Inflammatory macrophage (primary cell): ENCODE results near the gene CATSPER1.
"Not testable (repeated sequence)": the region's sequence is repeated elsewhere in the genome, so short reads cannot be mapped to it uniquely, and the experiment has no call there.

Experiments used
- DNase-seq, 2 donors: peaks; one replicate each; pipeline ENCODE4 v3.0.0-alpha.2; 2020 to 2022

CATSPER1 gene

DNA sequence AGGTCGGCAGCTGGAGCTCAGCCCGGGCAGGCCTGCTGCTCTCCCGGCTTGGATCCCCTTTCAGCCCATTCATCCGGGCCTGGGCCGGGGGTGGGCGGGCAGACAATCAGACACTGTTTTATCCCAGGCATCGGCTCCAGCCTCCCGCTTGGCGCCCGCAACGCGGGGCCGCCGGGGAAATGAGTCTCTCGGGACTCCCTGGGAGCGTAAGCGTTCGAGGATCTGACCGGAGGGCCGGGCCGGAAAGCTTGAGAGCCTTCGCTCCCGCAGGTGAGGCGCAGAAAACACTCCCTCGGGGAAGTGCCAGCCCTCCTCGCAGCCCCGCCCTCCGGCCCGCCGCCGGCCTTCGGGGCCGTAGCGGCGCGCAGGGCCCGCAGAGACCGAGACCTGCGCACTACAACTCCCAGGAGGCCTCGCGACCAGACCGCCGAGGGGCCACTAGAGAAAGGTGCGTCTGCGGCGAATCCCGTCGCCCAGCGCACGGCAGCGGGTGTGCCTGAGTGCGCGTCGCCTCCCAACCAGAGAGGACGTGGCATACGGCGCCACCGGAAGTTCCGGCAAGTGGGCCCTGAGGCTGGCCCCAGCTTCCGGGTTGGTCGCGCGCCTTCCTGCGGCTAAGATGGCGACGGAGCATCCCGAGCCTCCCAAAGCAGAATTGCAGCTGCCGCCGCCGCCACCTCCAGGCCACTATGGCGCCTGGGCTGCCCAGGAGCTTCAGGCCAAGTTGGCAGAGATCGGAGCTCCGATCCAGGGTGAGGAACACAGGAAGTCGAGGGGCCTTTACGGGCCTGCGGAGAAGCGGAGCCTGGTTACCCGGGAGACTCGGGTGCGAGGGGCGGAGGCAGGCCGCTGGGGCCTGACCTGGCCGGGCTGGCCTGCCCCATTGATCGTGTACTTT lies 25.7 kb upstream of the CATSPER1 start, which contains the start of gene SF3B2:
TSS of gene SF3B2 (plus strand) at position 599 of the 898 bp plus-strand sequence. CDS start at position 620, 21 bp downstream.
- DNase-seq = peak; percentile 97 to 99

DNA sequence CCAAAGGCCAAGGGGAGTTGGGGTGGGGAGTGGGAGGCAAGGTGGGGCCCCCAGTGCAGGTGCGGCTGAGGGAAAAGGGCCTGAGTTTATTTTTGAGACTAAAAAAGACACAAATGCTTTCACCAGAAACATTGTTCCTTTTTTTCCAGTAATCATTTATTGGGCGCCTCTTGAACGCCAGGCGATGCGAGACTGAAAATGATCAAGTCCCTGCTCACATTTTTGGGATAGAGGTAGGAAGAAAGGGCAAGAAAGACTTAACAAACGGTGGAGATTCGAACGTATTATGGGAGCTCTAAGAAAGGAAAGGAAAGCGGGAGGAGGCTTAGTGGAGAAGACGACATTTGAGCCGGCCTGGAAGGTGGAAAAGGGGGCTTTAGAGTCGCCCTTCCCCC lies 25.1 kb upstream of the CATSPER1 start:
- DNase-seq = no peak

DNA sequence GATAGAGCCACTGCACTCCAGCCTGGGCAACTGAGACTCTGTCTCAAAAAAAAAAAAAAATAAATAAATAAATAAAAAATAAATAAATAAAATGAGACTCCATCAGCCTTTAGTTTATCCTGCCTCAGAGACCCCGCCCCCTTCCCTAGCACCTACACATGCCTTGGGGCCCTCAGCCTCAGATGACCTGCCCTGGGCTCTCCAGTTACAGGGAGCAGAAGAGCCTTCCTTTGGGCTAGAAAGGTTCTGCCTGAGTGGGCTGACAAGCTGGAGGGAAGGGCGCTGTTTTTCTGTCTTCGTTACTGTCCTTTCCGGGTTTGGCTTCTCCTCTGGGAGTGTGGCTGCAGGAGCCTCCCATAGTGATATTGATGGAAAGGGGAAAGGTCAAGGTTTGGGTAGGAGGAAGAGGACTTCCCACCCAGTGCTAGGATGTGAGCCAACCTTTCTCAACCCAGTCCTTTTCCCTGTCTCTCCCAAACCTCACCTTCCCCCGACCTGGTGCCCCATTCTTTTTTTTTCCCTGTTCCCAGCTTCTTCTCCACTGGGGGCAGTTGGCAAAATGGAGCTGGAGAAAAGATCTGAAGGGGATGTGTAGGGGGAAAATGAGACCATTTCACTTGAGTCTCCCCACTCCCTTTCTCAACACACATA lies 24.4 kb upstream of the CATSPER1 start:
- DNase-seq = no peak

DNA sequence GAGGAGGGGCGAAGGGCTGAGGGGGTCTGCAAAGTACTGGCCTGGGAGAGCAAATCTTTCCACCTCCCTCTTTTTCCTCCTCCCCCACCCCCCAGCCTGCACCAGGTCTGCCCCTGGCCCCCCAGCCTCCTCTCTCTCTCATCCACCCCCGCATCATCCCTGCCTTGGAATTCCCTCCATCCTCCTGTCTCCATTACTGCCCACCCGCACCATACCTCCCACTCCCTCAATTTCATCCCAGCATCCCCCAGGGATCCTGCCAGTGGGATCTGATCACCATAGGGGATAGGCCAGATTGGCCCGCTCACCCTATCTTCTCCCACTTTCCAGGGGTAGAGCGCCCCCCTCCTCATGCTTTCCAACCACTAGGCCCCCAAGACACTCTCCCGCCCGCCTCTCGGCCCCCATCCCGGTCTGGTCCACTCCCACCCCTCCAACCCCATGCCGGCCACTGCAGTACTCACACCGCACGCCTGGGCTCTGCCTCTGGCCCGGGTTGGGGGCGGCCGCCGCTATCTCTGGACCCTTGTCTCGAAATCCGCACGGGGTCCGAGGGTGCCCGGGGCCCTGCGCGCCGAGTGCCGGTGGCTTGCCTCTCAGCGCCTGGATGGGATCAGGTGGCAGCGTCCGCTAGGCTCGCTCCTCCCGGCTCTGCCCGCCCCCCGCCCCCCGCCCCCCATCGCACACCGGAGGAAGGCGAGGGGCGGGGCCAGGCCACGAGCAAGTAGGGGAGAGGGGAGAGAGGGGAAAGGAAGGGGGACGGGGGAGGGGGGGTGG lies 22.5 kb upstream of the CATSPER1 start, which contains the start of gene GAL3ST3:
TSS of gene GAL3ST3 (minus strand) at position 615 of the 777 bp plus-strand sequence. CDS start 3,746 bp downstream, outside the sequence.
- DNase-seq = no peak

DNA sequence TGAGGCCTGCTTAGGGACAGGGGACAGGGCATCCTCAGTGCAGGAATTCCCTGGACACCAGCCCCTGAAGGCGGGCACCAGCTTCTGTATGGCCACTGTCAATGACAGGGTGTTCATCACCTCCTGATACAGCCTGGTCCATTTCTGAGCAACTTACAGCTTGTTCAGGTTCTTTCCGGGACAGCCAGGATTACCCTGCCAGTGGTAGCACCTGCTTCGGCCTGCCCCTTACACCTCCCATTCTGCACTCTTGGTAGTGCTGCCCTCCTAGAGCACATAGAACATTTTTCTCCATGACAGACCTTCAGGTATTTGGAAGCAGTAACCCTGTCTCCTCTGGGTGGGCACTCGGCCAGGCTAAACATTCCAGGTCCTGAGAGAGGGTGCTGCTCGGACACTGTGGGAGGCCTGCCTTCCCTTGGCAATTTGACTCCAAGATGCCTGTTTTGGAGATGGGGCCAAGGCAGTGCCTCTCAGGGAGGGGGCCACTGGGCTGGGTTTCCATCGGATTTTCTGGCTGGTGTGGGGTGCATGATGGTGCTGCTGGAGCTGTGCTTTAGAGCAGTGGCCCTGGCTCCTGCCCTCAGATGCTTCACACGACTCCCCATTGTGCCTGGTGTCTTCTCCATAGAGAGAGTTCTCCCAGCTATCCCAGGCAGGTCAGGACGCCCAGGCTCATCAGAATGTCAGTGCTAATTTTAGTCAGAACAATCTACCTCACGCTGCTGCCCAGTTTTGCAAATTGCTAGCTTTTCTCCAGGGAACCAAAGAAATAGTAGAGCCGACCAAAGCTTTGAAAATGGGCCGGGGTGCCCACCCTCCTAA lies 21.5 kb upstream of the CATSPER1 start:
- DNase-seq = no peak

DNA sequence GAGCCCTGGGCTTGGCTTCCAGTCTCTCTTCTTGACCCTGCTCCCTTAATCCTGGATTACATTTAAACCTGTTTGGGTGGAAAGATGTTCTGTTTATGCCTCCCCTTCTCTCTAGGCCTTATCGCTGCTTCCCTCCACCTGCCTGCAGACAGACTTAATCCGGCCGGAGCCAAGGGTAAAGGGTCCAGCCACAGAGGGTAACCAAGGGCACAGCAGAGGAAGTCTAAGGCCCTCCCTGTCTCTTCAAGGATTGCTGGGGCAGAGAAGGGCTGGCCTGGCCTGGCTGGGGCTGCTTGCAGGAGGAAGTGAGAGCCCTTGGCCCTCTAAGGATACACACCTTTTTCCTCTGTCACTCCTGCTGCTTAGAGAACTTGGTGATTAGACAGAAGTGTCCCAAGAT lies 20.6 kb upstream of the CATSPER1 start:
- DNase-seq = no peak

DNA sequence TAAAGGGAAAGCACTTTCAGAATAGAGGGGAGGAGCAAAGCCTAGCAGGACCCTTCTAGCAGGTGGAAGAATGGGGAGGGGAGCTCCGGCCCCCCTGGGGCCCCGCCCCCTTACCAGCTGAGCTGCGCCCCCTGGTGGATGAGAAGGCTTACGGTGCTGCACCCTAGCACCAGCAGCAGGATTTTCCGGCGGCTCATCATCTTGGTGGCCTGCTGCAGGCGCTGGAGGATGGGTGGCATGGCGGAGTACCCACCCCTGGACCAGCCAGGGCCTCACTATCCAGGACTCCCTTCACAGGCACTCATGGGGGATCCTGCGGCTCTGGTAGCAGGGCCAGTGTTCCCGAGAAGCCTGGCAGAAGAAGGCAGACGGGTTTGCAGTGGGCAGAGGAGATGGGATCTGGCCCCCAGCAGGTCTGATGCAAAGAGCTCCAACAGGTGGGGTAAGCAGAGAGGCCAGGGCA lies 18.9 kb upstream of the CATSPER1 start:
- peak; percentile 69 to 79 for DNase-seq

DNA sequence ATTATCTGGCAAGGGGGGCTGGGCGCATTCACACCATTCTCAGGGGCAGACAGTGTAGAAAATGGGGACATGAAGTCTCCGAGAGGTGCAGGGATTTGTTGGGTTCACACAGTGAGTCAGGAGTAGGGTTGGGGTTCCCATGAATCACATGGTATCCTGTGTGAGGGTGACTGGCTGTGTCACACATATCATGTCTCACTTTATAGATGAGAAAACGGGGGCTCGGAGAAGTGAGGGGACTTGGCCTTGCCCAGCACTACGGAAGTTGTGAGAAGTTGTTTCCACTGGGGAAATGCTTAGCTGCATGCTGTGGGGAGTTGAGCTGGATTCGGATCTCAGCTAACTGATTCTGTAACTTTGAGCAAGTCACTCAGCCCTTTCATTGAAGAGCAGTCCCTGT lies 18.5 kb upstream of the CATSPER1 start:
- peak in 1 of 2 donors; percentile 4 for DNase-seq

DNA sequence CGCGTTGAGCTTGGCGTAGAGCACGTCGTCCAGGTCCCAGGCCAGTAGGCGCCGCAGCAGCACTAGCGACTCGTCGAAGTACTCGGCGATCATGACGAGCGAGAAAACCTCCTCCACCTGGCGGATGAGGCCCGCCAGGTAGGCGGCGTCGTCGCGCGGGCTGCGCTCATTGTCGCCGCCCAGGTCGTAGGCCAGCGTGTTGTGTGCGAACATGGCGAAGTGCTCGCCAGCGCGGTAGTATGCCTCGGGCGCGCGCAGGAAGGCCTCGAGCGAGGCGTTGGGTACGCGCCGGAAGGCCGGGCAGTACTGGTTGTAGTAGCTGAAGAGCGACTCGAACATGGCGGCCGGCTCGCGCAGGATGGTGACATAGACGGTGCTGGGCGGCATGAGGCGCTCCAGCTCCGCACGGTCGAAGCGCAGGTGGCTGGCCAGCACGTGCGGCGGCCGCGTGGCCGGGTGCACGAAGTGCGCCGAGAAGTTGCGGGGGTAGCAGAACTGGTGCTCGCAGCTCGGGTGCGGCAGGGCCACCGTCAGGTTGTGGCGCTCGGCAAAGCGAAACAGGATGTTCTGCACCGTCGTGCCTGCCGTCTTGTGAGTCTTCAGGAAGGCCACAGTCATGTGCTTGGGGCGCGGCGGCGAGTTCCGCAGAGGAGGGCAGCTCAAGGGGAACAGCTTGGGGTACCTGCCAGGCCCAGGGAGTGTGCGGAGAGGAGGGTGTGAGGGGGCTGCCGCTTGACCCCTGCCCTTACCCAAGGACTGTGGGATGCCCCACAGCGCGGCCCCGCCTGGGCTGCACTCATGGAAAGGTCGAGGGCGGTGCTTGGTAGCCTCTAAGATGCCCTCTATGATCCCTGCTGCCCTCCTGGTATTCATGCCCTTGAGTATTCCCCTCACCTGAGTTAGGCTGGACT lies 17.0 kb upstream of the CATSPER1 start:
- no peak for DNase-seq

DNA sequence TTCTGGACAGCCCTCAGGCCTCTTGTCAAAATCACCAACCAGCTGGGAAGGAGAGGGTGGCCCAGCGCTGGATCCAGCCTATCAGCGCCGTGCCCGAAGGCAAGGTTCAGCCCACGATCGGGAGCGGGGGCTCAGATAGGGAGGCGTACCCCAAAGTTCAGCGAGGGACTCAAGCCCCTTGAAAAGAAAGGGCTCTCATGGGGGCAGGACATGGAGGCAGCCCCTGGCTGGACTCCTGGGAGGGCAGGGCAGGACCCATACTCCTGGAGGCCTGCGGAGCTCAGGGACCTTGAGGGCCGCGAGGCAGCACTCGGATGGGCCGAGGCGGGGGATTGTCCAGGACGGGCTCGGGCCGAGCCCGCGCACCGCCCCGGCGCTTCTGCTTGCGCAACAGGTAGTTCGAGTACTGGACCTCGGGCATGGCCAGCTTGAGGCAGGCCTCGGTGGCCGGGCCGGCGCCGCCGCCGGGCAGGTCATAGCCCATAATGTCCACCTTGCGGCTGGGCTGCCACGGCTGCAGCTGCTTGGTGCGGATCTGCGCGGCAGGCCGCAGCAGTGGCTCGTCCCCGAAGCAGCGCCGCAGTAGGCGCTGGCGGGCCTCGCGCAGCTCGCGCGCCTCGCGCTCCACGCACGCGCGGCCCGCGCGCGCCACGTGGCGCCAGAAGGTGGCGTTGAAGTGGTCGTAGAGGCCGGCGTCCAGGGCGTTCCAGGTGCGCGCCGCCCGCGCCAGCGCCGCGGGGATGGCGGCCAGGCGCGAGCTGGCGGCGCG lies 16.1 kb upstream of the CATSPER1 start:
- DNase-seq = no peak

DNA sequence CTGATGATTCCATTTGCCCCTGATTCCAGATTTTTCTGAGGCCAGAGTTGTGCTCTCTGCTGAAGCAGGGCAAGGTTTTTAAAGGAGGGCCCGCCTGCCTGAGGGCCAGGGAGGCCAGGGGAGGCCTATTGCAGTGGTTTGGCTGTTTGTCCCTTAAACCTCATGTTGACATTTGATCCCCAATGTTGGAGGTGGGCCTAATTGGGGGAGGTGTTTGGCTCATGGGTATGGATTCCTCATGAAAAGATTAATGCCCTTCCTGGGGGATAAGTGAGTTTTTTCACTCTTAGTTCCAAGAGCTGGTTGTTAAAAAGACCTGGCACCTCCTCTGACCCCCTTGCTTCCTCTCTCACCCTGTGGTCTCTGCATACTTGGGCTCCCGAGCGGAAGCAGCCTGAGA lies 13.5 kb upstream of the CATSPER1 start:
- no peak for DNase-seq

DNA sequence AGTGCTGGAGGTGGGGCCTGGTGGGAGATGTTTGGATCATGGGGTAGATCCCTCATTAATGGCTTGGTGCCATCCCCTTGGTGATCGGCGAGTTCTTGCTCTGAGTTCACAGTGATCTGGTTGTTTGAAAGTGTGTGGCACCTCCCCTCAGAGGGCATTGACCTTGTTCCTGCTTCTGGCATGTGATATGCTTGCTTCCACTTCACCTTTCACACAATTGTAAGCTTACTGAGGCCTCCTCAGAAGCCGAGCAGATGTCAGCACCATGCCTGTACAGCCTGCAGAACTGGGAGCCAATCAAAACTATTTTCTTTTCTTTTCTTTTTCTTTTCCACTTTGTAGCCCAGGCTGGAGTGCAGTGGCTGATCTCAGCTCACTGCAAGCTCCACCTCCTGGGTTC lies 11.0 kb upstream of the CATSPER1 start:
- DNase-seq = no peak

DNA sequence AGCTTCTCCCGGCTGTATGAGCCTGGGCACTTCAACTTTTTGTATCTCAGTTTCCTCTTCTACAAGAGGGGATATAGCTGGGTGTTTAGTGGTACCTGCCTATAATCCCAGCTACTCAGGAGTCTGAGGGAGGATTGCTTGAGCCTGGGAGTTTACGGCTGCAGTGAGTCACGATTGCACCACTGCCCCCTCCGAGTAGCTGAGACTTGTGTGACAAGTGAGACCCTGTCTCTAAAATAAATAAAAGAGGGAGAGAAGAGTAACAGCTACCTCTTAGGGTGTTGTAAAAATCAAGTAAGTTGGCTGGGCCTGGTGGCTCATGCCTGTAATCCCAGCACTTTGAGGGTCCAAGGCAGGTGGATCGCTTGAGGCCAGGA lies 10.0 kb upstream of the CATSPER1 start:
- no peak for DNase-seq

DNA sequence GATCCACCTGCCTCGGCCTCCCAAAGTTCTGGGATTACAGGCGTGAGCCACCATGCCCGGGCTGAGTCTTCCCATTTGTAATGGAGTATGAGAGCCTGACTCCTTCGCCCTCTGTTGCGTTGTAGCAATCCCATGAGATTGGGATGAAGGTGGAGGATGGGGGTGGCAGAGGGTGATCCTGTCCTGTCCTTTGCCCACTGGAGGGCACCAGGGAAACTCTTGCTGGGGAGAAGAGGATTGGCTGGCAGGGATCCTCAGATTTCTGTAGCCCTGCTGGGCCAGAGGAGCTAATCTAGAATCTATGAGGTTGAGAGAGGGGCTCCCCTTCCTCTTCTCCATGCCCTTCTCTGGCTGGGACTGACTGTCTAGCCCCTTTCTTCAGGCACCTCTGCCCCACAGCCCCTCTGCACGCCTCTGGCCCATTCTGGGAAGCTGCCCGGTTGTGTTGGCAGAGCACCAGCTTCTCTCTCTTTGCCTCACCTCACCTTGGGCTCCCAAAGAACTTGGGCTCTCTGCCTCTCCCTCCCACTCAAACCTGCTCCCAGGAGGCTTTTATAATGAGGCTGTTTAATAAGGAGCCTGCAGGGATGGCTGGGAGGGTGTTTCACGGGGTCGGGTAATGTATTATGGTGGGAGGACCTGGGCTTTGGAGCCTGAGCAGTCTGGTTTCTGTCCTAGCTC lies 9.5 kb upstream of the CATSPER1 start:
- no peak for DNase-seq

DNA sequence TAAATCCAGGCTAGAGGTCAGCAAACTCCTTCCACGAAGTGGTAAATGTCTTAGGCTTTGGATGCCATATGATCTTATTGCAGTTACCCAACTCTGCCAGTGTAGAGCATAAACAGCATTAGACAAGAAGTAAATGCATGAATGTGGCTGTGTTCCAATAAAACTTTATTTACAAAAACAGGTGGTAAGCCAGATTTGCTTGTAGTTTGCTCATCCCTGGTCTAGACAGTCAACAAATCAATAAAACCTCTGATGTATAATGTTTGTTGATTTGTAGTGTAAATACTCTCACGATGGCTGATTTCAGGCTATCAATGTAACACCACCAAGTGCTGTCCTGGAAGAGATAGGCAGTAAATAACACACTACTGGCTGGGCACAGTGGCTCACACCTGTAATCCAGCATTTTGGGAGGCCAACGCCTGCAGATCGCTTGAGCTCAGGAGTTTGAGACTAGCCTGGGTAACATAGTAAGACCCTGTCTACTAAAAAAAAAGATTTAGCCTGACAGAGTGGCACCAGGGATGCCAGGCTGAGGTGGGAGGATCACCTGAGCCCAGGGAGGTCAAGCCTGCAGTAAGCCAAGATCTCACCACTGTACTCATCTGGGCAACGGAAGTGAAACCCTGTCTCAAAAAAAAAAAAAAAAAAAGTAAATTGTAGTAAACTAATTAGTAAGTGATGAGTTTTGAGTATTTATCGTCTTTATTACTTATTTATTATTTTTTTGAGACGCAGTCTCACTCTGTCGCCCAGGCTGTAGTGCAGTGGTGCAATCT lies 6.9 kb upstream of the CATSPER1 start:
- DNase-seq = no peak

DNA sequence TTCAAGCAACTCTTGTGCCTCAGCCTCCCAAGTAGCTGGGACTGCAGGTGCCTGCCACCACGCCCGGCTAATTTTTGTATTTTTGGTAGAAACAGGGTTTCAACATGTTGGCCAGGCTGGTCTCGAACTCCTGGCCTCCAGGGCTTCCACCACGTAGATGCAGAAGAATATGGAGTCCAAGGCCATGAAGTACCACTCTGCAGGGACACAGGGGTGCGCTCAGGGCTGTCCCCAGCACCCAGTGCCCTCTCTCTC lies 3.2 kb downstream of the CATSPER1 start:
- not testable (repeated sequence) for DNase-seq

DNA sequence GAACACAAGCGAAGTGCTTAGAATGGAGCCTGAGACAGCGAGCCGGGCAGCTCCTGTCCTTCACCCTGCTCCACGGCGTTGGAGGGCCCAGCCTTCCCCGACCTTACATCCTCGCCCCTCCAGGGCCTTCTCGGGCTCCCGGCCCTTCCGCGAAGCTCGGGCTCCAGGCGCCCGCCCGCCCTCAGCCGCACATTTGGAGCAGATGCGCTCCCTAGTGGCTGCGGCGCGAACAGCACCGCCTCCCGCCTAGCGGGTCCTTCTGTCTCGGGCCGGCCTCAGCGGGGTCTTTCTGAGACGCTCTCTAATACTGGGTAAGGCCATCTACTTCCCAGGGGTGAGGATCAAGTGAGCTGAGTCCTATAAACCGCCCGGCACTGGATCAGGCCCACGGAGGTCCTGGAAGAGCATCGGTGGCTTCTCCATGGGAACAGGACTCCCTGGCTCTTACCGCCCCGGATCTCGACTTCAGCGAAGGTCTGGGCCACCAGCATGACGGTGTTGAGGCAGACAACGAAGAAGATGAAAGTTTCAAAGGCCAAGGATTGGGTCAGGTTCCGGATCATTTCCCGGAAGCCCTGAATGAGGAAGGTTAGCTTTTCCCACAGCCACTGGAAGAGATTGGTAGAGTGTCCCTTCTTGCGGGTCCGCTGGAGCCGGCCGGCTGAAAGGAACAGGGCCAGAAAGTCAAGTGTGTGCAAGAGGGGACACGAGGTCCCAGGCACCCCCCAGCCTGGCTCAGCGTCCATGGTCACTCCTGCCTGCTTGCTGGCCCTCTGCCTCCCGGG lies 3.7 kb downstream of the CATSPER1 start:
- DNase-seq = peak; percentile 71 to 76
